Tibial nerve (tissue), 4 donors: ENCODE measurements around the gene CD68.

Experiments used
- CTCF ChIP-seq, 5 experiments: fragments of 200-600 bp in 3 of 5; fragments of 450-650 bp in 2 of 5; sonication (generic) in 3 of 5; IDR thresholded peaks; one replicate each; pipeline ENCODE4 v1.5.1; 2016 to 2019; ENCODE audit warnings: antibody characterized with exemption in 5 of 5, mild to moderate bottlenecking in 3 of 5, moderate library complexity in 2 of 5
- EP300 ChIP-seq, 2 donors: sonication (generic); formaldehyde crosslinking; IDR thresholded peaks; one replicate each; pipeline ENCODE4 v1.6.1; 2017; ENCODE audit warnings: antibody characterized with exemption in 2 of 2, mild to moderate bottlenecking in 1 of 2
- POLR2A ChIP-seq, 2 donors: fragments of 450-650 bp; IDR thresholded peaks; one replicate each; pipeline ENCODE4 v1.6.1; 2017; ENCODE audit warnings: antibody characterized with exemption in 2 of 2, mild to moderate bottlenecking in 2 of 2, moderate library complexity in 2 of 2

GRCh38 chr17:7553356-7553755 is 26.1 kb upstream of the CD68 start:
- TF ChIP-seq CTCF (IDR thresholded peaks at IDR 0.05) (no peak), POLR2A (IDR thresholded peaks at IDR 0.05) (no peak), EP300 (IDR thresholded peaks at IDR 0.05) (no peak)
